SK-N-SH treated with all-trans-retinoic acid at 6 μM for 48 hours (cell line): ENCODE data around the gene FOXL2NB.

Source experiments
- ARNTL ChIP-seq: fragments of 450-650 bp; formaldehyde crosslinking; IDR thresholded peaks from 2 replicates; pipeline ENCODE4 v1.5.0; 2020; ENCODE audit warnings: low read depth, mild to moderate bottlenecking, moderate library complexity, borderline replicate concordance
- BACH2 ChIP-seq: fragments of 250-450 bp; sonication (Bioruptor Pico); IDR thresholded peaks from 2 replicates; pipeline ENCODE4 v1.9.0; 2021; ENCODE audit warnings: mild to moderate bottlenecking, borderline replicate concordance
- CREB5 ChIP-seq: fragments of 250-450 bp; sonication (Bioruptor Pico); IDR thresholded peaks from 2 replicates; pipeline ENCODE4 v1.5.1; 2020; ENCODE audit warnings: low read depth, mild to moderate bottlenecking, moderate library complexity
- OSR1 ChIP-seq: fragments of 250-450 bp; sonication (Bioruptor Pico); IDR thresholded peaks from 2 replicates; pipeline ENCODE4 v1.8.0; 2022; ENCODE audit warnings: moderate library complexity, mild to moderate bottlenecking, inconsistent platforms
- RARB ChIP-seq: fragments of 250-450 bp; sonication (Bioruptor Pico); IDR thresholded peaks from 2 replicates; pipeline ENCODE4 v1.8.0; 2021; ENCODE audit warnings: mild to moderate bottlenecking, moderate library complexity
- ZFP3 ChIP-seq: fragments of 250-450 bp; sonication (Bioruptor Pico); IDR thresholded peaks from 2 replicates; pipeline ENCODE4 v1.5.0; 2020; ENCODE audit warnings: mild to moderate bottlenecking, moderate library complexity
- ZFP30 ChIP-seq: fragments of 450-650 bp; formaldehyde crosslinking; IDR thresholded peaks from 2 replicates; pipeline ENCODE4 v1.5.0; 2022; ENCODE audit warnings: mild to moderate bottlenecking, moderate library complexity
- ZNF565 ChIP-seq: fragments of 450-650 bp; formaldehyde crosslinking; conservative IDR thresholded peaks from 2 replicates; pipeline ENCODE4 v1.5.0; 2020; ENCODE audit warnings: low read depth, mild to moderate bottlenecking, moderate library complexity
- ZNF70 ChIP-seq: fragments of 450-650 bp; formaldehyde crosslinking; IDR thresholded peaks from 2 replicates; pipeline ENCODE4 v1.5.0; 2020; ENCODE audit warnings: mild to moderate bottlenecking, moderate library complexity

- TF ChIP-seq ZNF70 (CRISPR knock-in tag): no peak
- TF ChIP-seq CREB5: no peak
- TF ChIP-seq ZNF565 (CRISPR knock-in tag): no peak
- TF ChIP-seq ARNTL (CRISPR knock-in tag): no peak
- TF ChIP-seq BACH2 (CRISPR knock-in tag): no peak
- TF ChIP-seq ZFP30 (CRISPR knock-in tag): no peak
- no peak for TF ChIP-seq ZFP3 (CRISPR knock-in tag)
- no peak for TF ChIP-seq OSR1 (CRISPR knock-in tag)
- TF ChIP-seq RARB (CRISPR knock-in tag): no peak
These were observed 35.4 kb upstream of the FOXL2NB start for GRCh38 chr3:138911621-138912020.
